KOPT-K1 (cell line): ENCODE results near the gene JOSD1.

Source experiments
- H3K27ac ChIP-seq: fragments of 200-600 bp; sonication (generic); 2 replicates; pipeline ENCODE4 v1.5.1; 2016; ENCODE audit warnings: antibody characterized with exemption, mild to moderate bottlenecking, low read depth, low read length; ENCODE audit not compliant: poor library complexity, severe bottlenecking
- H3K36me3 ChIP-seq: fragments of 200-600 bp; sonication (generic); 2 replicates; pipeline ENCODE4 v1.5.1; 2017; ENCODE audit warnings: antibody characterized with exemption, mild to moderate bottlenecking, low read length, moderate library complexity; ENCODE audit not compliant: insufficient read depth
- H3K9me3 ChIP-seq: fragments of 200-600 bp; sonication (generic); 2 replicates; pipeline ENCODE4 v1.5.1; 2017; ENCODE audit warnings: antibody characterized with exemption, low read length, mild to moderate bottlenecking; ENCODE audit not compliant: insufficient read depth, poor library complexity, severe bottlenecking

Gene JOSD1

GRCh38 chr22:38700789-38701628, at the start of gene JOSD1:
Gene JOSD1 (minus strand): TSS chr22:38700943. CDS start chr22:38699987, 956 bp downstream.
- H3K9me3 ChIP-seq = no peaks in the 10 kb centered on the region

GRCh38 chr22:38750104-38750503, 49.4 kb upstream of the JOSD1 start:
- H3K9me3 ChIP-seq = no peaks in the 10 kb centered on the region
- H3K27ac ChIP-seq = no peak overlapping the region
- peaks cover 88% of the 10 kb centered on the region for H3K36me3 ChIP-seq

More at GRCh38 chr22:38700789-38701628, at the start of gene JOSD1:
- Histone ChIP-seq H3K27ac (peak within 1 kb of the TSS; percentile 81), H3K36me3 (peaks cover 27% of the 10 kb centered on the region; the same call in 1 of the 2 replicates)

GRCh38 chr22:38748487-38749136, 47.9 kb upstream of the JOSD1 start:
- Histone ChIP-seq H3K36me3 (peaks cover 99% of the 10 kb centered on the region), H3K27ac (no peak overlapping the region), H3K9me3 (no peaks in the 10 kb centered on the region)

- Histone ChIP-seq H3K36me3 (peaks cover 100% of the 10 kb centered on the region), H3K9me3 (no peaks in the 10 kb centered on the region), H3K27ac (no peak overlapping the region)
These were observed 45.1 kb upstream of the JOSD1 start for GRCh38 chr22:38745676-38746460.

- Histone ChIP-seq H3K36me3 (peaks cover 100% of the 10 kb centered on the region), H3K27ac (no peak overlapping the region), H3K9me3 (no peaks in the 10 kb centered on the region)
These were observed 44.2 kb upstream of the JOSD1 start for GRCh38 chr22:38744981-38745380.

- H3K27ac ChIP-seq = no peak overlapping the region
- no peaks in the 10 kb centered on the region for H3K9me3 ChIP-seq
- peaks cover 100% of the 10 kb centered on the region for H3K36me3 ChIP-seq
These were observed 41.6 kb upstream of the JOSD1 start for GRCh38 chr22:38742176-38742942.

GRCh38 chr22:38741576-38741975, 40.8 kb upstream of the JOSD1 start:
- Histone ChIP-seq H3K27ac (no peak overlapping the region), H3K36me3 (peaks cover 100% of the 10 kb centered on the region)

GRCh38 chr22:38741166-38741565, 40.4 kb upstream of the JOSD1 start:
- Histone ChIP-seq H3K27ac (no peak overlapping the region), H3K9me3 (no peaks in the 10 kb centered on the region), H3K36me3 (peaks cover 100% of the 10 kb centered on the region)

More at GRCh38 chr22:38741576-38741975, 40.8 kb upstream of the JOSD1 start:
- H3K9me3 ChIP-seq = no peaks in the 10 kb centered on the region

- Histone ChIP-seq H3K36me3 (peaks cover 100% of the 10 kb centered on the region), H3K9me3 (no peaks in the 10 kb centered on the region), H3K27ac (no peak overlapping the region)
These were observed 40.0 kb upstream of the JOSD1 start for GRCh38 chr22:38740754-38741153.

GRCh38 chr22:38740116-38740723, 39.5 kb upstream of the JOSD1 start:
- peaks cover 100% of the 10 kb centered on the region for H3K36me3 ChIP-seq
- H3K27ac ChIP-seq = no peak overlapping the region

GRCh38 chr22:38739300-38740055, 38.7 kb upstream of the JOSD1 start:
- Histone ChIP-seq H3K36me3 (peaks cover 100% of the 10 kb centered on the region), H3K9me3 (no peaks in the 10 kb centered on the region), H3K27ac (no peak overlapping the region)

More at GRCh38 chr22:38740116-38740723, 39.5 kb upstream of the JOSD1 start:
- no peaks in the 10 kb centered on the region for H3K9me3 ChIP-seq

- H3K9me3 ChIP-seq = no peaks in the 10 kb centered on the region
- no peak overlapping the region for H3K27ac ChIP-seq
- H3K36me3 ChIP-seq = peaks cover 100% of the 10 kb centered on the region
These were observed 37.8 kb upstream of the JOSD1 start for GRCh38 chr22:38738475-38739070.

GRCh38 chr22:38737302-38738060, 36.7 kb upstream of the JOSD1 start:
- no peak overlapping the region for H3K27ac ChIP-seq
- H3K9me3 ChIP-seq = no peaks in the 10 kb centered on the region
- H3K36me3 ChIP-seq = peaks cover 100% of the 10 kb centered on the region
